Midbrain (tissue), 1 donor: ENCODE results near the gene PPP1R7.

ENCODE experiments used
- DNase-seq: peaks from one replicate; lab custom pipeline; 2025; lab: John Stamatoyannopoulos, UW

PPP1R7 gene

GRCh38 chr2:241215421-241215820, 65.2 kb downstream of the PPP1R7 start:
- no peak for DNase-seq

- no peak for DNase-seq
These were observed 66.0 kb downstream of the PPP1R7 start for GRCh38 chr2:241216211-241216761.

GRCh38 chr2:241217320-241218031, 67.2 kb downstream of the PPP1R7 start:
- peak; percentile 60 for DNase-seq

- no peak for DNase-seq
These were observed 68.1 kb downstream of the PPP1R7 start for GRCh38 chr2:241218131-241219029.

- no peak for DNase-seq
These were observed 68.7 kb downstream of the PPP1R7 start for GRCh38 chr2:241219030-241219382.

- DNase-seq = no peak
These were observed 69.6 kb downstream of the PPP1R7 start for GRCh38 chr2:241219856-241220356.

GRCh38 chr2:241223211-241224017, 73.1 kb downstream of the PPP1R7 start:
- DNase-seq = no peak

GRCh38 chr2:241224018-241224850, 74.0 kb downstream of the PPP1R7 start:
- peak; percentile 87 for DNase-seq

- DNase-seq = no peak
These were observed 74.7 kb downstream of the PPP1R7 start for GRCh38 chr2:241224851-241225438.

- DNase-seq = no peak
These were observed 75.3 kb downstream of the PPP1R7 start for GRCh38 chr2:241225545-241225944.

- DNase-seq = no peak
These were observed 75.7 kb downstream of the PPP1R7 start for GRCh38 chr2:241225983-241226382.

GRCh38 chr2:241226723-241227572, 76.7 kb downstream of the PPP1R7 start:
- no peak for DNase-seq

GRCh38 chr2:241227594-241227993, 77.3 kb downstream of the PPP1R7 start:
- no peak for DNase-seq

- DNase-seq = no peak
These were observed 78.0 kb downstream of the PPP1R7 start for GRCh38 chr2:241228081-241228859.

- DNase-seq = no peak
These were observed 78.7 kb downstream of the PPP1R7 start for GRCh38 chr2:241228860-241229516.

- DNase-seq = no peak
These were observed 79.5 kb downstream of the PPP1R7 start for GRCh38 chr2:241229563-241230401.

- no peak for DNase-seq
These were observed 80.2 kb downstream of the PPP1R7 start for GRCh38 chr2:241230435-241230834.
